ENCODE results near the gene KCNK16. TPM values are rescaled to one million over a fixed set of nuclear protein-coding genes. Genes with fewer than 3 reads are reported as not detected.

KCNK16 gene
- total and polyA plus RNA-seq, 2 of the 4 experiments (the other 2 are of a cell fraction): not detected

DNA sequence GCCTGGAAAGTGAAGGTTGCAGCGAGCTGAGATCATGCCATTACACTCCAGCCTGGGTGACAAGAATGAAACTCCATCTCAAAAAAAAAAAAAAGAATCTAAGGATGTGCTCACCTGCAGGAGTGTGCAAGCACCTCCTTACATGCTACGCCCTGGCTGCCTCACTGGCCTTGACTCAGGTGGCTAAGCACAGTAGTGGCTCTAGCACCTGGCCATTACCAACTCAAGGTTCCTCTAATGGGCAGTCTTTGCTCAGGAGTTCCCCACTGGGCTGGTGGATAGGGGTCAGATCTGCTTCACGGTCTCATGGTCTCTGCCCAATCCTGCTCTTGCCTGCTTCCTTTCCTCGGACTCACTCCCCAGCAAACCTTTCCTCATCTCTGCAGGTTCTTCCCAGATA lies 48.0 kb downstream of the KCNK16 start:
- no TSS peak for BruUV-seq (replicated peaks)

More for the DNA sequence above, 48.0 kb downstream of the KCNK16 start:
- H3K23ac ChIP-seq (ENCODE audit: low read depth, low read length): no peak overlapping the region
- CTCF ChIA-PET: no interaction called here
- no peak overlapping the region for H3K56ac ChIP-seq (ENCODE audit: extremely low read depth, insufficient read depth, low read length)
- dilution Hi-C loops (cut with HindIII; ENCODE audit: low sequenced_read_pairs, unreplicated experiment) (no loop called here), intact Hi-C loops (cut with micrococcal nuclease) (no loop called here), in situ Hi-C loops (cut with MboI; ENCODE audit: low sequenced_read_pairs) (no loop called here)
- 0% methylated on average over 1 of the region's 4 CpGs; no CpG with 5 or more reads in 1 of the 2 experiments for WGBS, 2 experiments (ENCODE audit: extremely low coverage in 2 of 2, insufficient read length in 1 of 2)
- TF ChIP-seq RCOR1 (IDR thresholded peaks at IDR 0.05; ENCODE audit: insufficient replicate concordance, low read length): no peak
- no peak for TF ChIP-seq SMC3 (IDR thresholded peaks at IDR 0.05; ENCODE audit: low read depth, low read length)
- TF ChIP-seq CHD1 (IDR thresholded peaks at IDR 0.05; ENCODE audit: low read depth, low read length): no peak
- no peak for TF ChIP-seq MAZ (IDR thresholded peaks at IDR 0.05; ENCODE audit: borderline replicate concordance, low read depth, low read length)
- TF ChIP-seq, protein P1, sequence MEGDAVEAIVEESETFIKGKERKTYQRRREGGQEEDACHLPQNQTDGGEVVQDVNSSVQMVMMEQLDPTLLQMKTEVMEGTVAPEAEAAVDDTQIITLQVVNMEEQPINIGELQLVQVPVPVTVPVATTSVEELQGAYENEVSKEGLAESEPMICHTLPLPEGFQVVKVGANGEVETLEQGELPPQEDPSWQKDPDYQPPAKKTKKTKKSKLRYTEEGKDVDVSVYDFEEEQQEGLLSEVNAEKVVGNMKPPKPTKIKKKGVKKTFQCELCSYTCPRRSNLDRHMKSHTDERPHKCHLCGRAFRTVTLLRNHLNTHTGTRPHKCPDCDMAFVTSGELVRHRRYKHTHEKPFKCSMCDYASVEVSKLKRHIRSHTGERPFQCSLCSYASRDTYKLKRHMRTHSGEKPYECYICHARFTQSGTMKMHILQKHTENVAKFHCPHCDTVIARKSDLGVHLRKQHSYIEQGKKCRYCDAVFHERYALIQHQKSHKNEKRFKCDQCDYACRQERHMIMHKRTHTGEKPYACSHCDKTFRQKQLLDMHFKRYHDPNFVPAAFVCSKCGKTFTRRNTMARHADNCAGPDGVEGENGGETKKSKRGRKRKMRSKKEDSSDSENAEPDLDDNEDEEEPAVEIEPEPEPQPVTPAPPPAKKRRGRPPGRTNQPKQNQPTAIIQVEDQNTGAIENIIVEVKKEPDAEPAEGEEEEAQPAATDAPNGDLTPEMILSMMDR (conservative IDR thresholded peaks at IDR 0.05; ENCODE audit: low read depth, low read length): no peak
- TF ChIP-seq MAFK (IDR thresholded peaks at IDR 0.05; ENCODE audit: low read depth, low read length): no peak
- no peak for TF ChIP-seq POLR2A (IDR thresholded peaks at IDR 0.05; ENCODE audit: low read depth, low read length)
- TF ChIP-seq RFX5 (IDR thresholded peaks at IDR 0.05; ENCODE audit: low read depth, low read length): no peak
- no peak for TF ChIP-seq MXI1 (IDR thresholded peaks at IDR 0.05; ENCODE audit: borderline replicate concordance, low read depth, low read length)
- no peak overlapping the region for H3K27ac ChIP-seq (ENCODE audit: insufficient read depth, low read length)
- POLR2A ChIA-PET (ENCODE audit: unreplicated experiment): no interaction called here
- H3K4me3 ChIP-seq (ENCODE audit: insufficient read depth, low read depth, low read length): no peak overlapping the region
- H3K18ac ChIP-seq (ENCODE audit: low read depth, low read length): no peak overlapping the region
- no peak overlapping the region for H3K4ac ChIP-seq (ENCODE audit: low read depth, low read length)
- no peaks in the 10 kb centered on the region for H4K20me1 ChIP-seq (ENCODE audit: insufficient read depth, low read length)
- H2AFZ ChIP-seq (replicated peaks; ENCODE audit: low read length, poor library complexity): no peak overlapping the region
- no peaks in the 10 kb centered on the region for H3K27me3 ChIP-seq (ENCODE audit: control insufficient read depth, insufficient read depth, low read length)
- H2BK120ac ChIP-seq (ENCODE audit: low read depth, low read length): no peak overlapping the region
- H3K14ac ChIP-seq (replicated peaks; ENCODE audit: low read depth, low read length): no peak overlapping the region
- H3K79me1 ChIP-seq (ENCODE audit: low read depth in 1 of 2, low read length in 2 of 2): no peaks in the 10 kb centered on the region
- H2BK15ac ChIP-seq (ENCODE audit: low read depth, low read length): no peak overlapping the region
- H3K36me3 ChIP-seq (ENCODE audit: control insufficient read depth, insufficient read depth, low read length): no peaks in the 10 kb centered on the region
- H4K8ac ChIP-seq (ENCODE audit: low read depth in 2 of 2, low read length in 2 of 2): no peak overlapping the region
- no peak overlapping the region for H3K4me2 ChIP-seq (ENCODE audit: low read depth, low read length)
- H4K5ac ChIP-seq (ENCODE audit: low read depth, low read length): no peak overlapping the region
- no peak overlapping the region for H2BK5ac ChIP-seq (ENCODE audit: low read depth, low read length, poor library complexity, severe bottlenecking)
- ATAC-seq (ENCODE audit: low read depth): no peak
- no peaks in the 10 kb centered on the region for H3K9me3 ChIP-seq (ENCODE audit: control insufficient read depth, insufficient read depth, low read length)
- no peaks in the 10 kb centered on the region for H3K9me1 ChIP-seq (ENCODE audit: insufficient read depth, low read length)
- no peaks in the 10 kb centered on the region for H3K4me1 ChIP-seq (ENCODE audit: control insufficient read depth, insufficient read depth, low read length)
- no peak overlapping the region for H2BK20ac ChIP-seq (ENCODE audit: low read depth, low read length)
- no peak overlapping the region for H2AK9ac ChIP-seq (replicated peaks; ENCODE audit: low read depth, low read length, poor library complexity)
- no peak overlapping the region for H3K9ac ChIP-seq (ENCODE audit: low read depth, low read length)
- no peak for DNase-seq
- H4K91ac ChIP-seq (ENCODE audit: insufficient read depth, low read depth, low read length): no peak overlapping the region
- H2AK5ac ChIP-seq (ENCODE audit: low read depth, low read length): no peak overlapping the region

Measured in IMR-90 (cell line).